Measurements from ENCODE around the gene FREM3.

DNA sequence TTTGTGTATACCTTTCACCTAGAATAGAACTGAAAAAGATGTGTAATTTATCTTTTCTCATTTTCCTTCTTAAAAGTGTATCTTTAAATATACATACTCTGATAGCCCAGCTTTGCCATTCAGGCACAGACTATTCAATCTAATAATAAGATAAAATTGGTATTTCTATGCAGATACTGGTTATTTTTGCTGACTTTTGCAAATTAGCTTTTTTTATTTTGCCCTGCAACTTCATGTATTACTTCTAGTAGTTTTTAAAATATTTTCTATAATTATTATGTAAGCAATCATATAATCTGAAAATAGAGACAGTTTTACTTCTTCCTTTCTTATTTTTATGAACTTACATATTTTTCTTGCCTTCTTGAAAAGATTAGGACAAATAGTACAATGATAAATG, 45.4 kb upstream of the FREM3 start:
- TF ChIP-seq, protein P1, sequence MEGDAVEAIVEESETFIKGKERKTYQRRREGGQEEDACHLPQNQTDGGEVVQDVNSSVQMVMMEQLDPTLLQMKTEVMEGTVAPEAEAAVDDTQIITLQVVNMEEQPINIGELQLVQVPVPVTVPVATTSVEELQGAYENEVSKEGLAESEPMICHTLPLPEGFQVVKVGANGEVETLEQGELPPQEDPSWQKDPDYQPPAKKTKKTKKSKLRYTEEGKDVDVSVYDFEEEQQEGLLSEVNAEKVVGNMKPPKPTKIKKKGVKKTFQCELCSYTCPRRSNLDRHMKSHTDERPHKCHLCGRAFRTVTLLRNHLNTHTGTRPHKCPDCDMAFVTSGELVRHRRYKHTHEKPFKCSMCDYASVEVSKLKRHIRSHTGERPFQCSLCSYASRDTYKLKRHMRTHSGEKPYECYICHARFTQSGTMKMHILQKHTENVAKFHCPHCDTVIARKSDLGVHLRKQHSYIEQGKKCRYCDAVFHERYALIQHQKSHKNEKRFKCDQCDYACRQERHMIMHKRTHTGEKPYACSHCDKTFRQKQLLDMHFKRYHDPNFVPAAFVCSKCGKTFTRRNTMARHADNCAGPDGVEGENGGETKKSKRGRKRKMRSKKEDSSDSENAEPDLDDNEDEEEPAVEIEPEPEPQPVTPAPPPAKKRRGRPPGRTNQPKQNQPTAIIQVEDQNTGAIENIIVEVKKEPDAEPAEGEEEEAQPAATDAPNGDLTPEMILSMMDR (conservative IDR thresholded peaks at IDR 0.05; ENCODE audit: low read depth, low read length), result no peak
- no peak for TF ChIP-seq EZH2 (IDR thresholded peaks at IDR 0.05; ENCODE audit: borderline replicate concordance, low read depth, low read length, poor library complexity, severe bottlenecking)
